COLO829 (cell line): ENCODE results near the gene SLC2A8.
A peak's percentile ranks its signal among the peaks of the same experiment; 100 is the strongest.

Experiments used
- DNase-seq: peaks from one replicate; pipeline ENCODE4 v3.0.0; 2012; ENCODE audit warnings: low spot score

SLC2A8 gene

GRCh38 chr9:127437497-127438264, 40.7 kb downstream of the SLC2A8 start:
- no peak for DNase-seq

GRCh38 chr9:127438394-127438793, 41.4 kb downstream of the SLC2A8 start:
- DNase-seq = no peak

GRCh38 chr9:127444283-127444920, 47.4 kb downstream of the SLC2A8 start:
- DNase-seq = no peak

GRCh38 chr9:127444921-127445850, 48.2 kb downstream of the SLC2A8 start:
- no peak for DNase-seq

GRCh38 chr9:127445851-127446712, 49.1 kb downstream of the SLC2A8 start:
- DNase-seq = no peak

- no peak for DNase-seq
These were observed 49.9 kb downstream of the SLC2A8 start for GRCh38 chr9:127446713-127447415.

- no peak for DNase-seq
These were observed 50.6 kb downstream of the SLC2A8 start for GRCh38 chr9:127447416-127448111.

GRCh38 chr9:127448112-127448805, 51.3 kb downstream of the SLC2A8 start:
- no peak for DNase-seq

GRCh38 chr9:127449332-127449966, 52.5 kb downstream of the SLC2A8 start:
- DNase-seq = no peak

GRCh38 chr9:127450243-127450760, 53.3 kb downstream of the SLC2A8 start:
- no peak for DNase-seq

GRCh38 chr9:127450830-127451607, 54.0 kb downstream of the SLC2A8 start, which contains the start of the genes LRSAM1 and RPL12:
Gene LRSAM1 (plus strand): TSS chr9:127451510. CDS start chr9:127454528, 3,018 bp downstream.
Gene RPL12 (minus strand): TSS chr9:127451406. CDS start chr9:127451317, 89 bp downstream.
- peak; percentile 100 for DNase-seq

- no peak for DNase-seq
These were observed 54.6 kb downstream of the SLC2A8 start for GRCh38 chr9:127451608-127451857.

- DNase-seq = peak; percentile 73
These were observed 55.1 kb downstream of the SLC2A8 start for GRCh38 chr9:127451858-127452656.

GRCh38 chr9:127452691-127453090, 55.7 kb downstream of the SLC2A8 start:
- DNase-seq = no peak

- DNase-seq = no peak
These were observed 58.5 kb downstream of the SLC2A8 start for GRCh38 chr9:127455324-127455992.

- DNase-seq = no peak
These were observed 60.4 kb downstream of the SLC2A8 start for GRCh38 chr9:127457191-127457878.
